HG03039 (cell line): Measurements from ENCODE around the gene MATN3.

Source experiments
- ATAC-seq: cut with Tn5 transposase; IDR thresholded peaks from one replicate; pipeline ENCODE4 v1.9.1; 2021; ENCODE audit warnings: mild to moderate bottlenecking, moderate library complexity; ENCODE audit not compliant: unreplicated experiment

The MATN3 gene

DNA sequence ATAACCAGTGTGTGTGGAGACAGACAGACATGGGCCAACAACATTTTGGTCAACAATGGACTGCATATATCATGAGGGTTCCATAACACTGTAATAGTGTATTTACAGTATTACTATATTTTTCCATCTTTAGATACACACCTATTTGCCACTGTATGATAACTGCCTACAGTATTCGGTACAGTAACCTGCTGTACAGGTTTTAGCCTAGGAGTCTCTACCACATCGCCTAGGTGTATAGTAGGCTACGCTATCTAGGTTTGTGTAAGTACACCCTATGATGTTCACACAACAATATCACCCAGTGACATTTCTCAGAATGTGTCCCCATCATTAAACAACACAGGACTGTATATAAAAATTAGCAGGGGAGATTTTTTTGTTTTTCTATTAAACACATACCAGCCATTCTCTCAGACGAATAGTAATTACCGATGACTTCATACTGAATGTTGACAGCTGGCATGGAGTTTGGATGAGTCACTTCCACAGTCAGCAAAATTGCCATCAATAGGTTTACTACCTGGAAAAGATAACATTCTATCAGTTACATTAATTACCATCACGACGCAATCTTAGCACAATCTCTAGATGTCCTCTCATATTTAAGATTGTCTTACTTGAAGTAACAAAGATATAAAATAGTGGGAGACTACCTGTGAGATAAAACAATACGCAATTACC, 28.2 kb upstream of the MATN3 start:
- no peak for ATAC-seq

DNA sequence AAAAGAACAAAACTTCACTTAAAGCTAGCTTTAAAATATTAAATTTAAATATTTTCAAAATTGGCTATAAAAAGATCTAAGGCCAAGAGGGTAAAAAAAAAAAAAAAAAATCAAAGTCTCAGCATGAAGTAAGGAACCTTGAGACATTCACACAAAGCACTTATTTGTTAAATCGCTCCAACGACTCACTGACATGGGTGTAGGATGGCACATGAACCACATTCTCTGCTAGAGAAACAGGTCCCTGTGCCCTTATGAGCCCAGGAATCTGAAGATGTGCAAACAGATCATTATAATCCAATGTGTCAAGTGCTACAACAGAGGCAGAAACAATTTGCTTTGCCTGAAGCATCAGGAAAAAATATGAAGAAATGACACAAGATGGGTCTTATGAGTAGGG, 25.2 kb upstream of the MATN3 start:
- no peak for ATAC-seq

DNA sequence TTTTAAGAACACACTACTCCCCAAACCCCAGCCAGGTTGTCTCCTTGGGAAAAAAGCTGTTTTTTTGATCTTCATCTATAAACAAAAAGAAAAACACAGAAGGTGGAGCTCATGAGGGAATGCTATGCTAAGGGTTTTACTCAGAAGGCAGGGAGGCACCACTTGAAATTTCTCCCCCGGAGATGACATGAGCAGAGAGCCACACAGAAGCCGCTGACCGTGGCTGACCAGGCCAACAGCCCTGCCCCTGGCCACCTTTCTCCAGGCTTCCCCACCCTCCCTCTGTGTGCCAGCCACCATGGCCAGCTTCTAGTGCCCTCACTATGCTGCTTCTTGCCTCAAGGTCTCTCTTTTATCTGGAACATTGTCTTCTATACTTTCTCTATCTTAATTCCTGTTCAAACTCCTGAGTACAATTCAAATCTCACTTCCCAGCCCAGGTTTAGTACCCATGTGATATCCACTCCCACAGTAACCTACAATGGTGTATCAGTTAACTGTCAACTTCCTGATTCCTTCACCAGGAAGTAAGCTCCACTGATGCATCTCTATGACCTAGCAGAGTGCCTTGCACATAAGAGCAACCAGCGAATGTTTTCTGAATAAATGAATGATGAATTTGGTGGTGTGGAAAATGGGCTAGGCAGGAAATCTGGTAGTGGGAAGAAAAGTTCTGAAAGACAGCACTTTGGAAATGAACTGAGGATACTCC, 23.6 kb upstream of the MATN3 start:
- no peak for ATAC-seq

DNA sequence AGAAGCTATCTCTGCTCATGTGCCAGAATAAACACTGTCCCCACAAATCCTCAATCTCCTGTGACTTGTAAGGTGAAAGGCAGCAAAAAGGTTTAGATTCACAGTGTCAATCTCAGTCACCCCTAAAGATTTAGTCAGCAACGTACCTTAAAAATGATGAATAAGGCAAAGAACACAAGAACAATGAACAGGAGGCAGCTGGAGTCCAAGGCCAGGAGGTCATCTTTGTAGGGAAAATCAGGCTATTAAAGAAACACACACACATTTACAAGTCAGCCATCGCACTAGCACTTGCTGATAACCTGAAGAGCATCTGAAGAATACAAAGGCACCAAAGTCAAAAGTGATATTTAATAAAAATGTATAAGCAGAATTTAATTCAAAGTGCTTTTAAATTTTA, 22.4 kb upstream of the MATN3 start:
- no peak for ATAC-seq

DNA sequence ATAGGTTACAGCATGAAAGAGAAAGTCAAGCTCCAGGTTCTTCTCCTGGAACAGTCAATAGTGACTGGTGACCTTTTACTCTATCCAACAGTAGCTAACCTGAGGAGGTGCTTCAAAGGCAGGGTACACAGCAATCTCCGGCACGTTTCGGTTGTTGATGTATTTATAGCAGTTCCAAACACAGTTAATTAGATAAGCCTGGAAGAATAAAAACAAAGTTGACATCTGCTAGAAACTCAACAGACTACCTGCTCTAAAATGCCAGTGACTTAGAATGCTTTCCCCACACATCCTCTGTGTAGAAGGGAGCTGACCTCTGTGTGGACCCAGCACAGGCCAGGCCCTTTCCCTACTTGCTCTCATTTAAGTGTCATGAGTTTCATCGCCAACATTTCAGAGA, 21.8 kb upstream of the MATN3 start:
- no peak for ATAC-seq

DNA sequence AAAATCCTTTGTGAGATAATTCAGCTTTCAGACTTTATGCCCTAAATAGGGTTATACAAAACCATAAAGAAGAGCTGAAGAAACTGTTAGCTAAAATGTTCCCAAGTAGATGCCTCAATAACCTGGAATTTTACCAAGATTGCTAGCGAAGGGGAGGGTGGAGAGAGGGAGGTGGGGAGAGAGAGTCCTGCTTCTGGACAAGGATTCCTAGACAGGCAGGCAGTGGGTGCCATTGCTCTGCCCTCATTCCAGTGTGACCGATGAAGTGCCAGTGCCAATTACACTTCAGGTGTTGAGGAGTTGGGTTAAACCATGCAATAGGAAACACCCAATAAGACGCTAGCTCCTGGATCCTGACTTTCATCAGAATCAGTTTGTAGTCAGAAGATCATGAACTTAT, 20.9 kb upstream of the MATN3 start:
- no peak for ATAC-seq

DNA sequence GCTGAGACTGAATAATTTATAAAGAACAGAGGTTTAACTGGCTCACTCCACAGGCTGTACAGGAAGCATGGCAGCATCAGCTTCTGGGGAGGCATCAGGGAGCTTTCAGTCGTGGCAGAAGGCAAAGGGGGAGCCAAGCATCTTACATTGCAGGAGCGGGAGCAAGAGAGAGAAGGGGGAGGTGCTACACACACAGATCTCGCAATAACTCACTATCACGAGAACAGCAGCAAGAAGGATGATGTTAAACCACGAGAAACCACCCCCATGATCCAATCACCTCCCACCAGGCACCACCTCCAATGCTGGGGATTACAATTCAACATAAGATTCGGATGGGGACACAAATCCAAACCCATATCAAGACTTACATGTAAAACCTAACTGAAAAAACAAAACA, 17.8 kb upstream of the MATN3 start:
- ATAC-seq = no peak

DNA sequence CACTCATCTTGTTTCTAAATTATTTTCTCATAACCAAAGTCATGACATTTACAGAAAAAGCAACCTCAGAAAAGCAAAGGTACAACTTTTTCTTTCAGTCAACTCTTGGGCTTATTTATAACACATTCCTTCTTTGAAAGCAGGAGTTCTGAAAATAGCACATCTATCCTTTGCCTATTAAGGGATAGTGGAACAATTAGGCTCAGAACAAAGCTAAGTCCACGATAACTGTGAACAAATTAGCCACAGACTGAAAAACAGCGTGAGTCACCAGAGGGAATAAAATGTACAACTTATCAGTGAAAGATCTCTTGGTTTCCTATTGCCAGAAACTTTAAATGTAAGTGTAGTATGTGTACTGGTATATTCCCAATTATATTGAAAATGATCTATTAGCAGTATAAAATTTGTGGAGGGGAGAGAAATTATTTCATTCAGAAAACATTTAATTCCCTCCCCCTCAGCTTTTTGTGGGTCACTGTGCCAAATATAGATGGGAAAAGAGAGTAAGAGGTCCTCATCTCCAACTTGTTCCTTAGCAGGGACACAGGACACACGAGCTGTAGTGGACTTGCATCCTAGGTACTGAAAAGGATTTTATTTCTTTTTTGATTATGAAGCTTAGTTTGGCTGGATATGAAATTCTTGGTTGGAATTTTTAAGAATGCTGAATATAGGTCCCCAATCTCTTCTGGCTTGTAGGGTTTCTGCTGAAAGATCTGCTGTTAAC, 15.4 kb upstream of the MATN3 start:
- no peak for ATAC-seq

DNA sequence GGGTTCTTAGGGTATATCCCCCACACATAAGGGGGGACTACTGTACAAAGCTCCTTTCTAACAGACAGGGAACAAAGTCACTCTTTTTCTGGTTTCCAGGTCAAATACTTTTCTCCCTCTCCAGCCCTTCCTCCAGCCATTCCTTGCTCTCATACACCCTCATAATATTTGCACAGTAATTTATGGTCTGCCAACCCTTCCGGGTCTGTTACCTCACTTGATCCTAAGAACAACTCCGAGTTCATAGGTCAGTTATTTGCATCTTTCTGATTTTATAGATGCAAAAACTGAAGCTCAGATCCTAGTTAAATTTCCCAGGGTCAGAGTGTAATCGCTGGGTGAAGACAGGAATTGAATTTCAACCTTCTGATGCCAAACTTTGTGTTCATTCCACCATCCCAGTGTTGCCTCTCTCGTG, 14.8 kb upstream of the MATN3 start:
- ATAC-seq = no peak

DNA sequence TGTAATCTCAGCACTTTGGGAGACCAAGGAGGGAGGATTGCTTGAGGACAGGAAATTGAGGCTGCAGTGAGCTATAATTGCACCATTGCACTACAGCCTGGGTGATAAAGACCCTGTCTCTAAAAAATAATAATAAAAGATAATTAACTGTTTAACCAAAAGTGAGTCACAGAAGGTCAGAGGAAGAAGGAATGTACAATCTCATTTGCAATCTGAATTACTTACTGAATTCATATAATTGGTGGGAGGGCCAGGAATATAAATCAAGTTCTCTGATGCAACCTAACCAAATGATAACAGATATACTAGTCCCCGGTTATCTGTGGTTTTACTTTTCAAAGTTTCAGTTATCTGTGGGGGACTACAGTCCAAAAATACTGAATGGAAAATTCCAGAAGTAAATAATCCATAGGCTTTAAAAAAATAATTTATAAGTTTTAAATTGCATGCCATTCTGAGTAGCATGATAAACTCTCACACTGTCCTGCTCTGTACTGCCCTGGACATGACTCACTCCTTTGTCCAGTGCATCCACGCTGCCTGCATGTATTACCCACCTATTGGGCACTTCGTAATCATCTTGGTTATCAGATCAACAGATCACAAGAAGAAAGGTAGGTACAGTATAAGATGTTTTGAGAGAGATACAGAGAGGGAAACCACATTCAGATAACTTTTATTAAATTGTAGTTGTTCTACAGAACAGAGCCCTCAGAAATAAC, 12.8 kb upstream of the MATN3 start:
- no peak for ATAC-seq

DNA sequence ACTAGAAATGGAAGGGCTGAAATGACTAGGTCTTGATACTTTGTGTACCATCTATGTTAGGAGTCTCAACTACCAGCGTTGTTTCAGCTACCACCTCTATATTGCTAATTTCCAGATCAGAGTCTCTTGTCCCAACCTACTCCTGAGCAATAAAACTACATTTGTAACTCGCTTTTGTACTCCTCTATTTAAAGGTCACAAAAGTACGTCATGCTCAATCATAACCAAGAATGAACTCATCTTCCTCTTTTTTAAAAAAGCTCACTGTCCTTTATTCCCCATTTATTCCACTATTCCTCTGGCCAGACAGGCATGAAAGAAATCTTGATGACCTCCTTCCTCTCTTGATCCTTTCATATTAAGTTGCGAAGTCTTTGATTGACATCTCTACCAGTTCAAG, 11.2 kb upstream of the MATN3 start:
- ATAC-seq = no peak

DNA sequence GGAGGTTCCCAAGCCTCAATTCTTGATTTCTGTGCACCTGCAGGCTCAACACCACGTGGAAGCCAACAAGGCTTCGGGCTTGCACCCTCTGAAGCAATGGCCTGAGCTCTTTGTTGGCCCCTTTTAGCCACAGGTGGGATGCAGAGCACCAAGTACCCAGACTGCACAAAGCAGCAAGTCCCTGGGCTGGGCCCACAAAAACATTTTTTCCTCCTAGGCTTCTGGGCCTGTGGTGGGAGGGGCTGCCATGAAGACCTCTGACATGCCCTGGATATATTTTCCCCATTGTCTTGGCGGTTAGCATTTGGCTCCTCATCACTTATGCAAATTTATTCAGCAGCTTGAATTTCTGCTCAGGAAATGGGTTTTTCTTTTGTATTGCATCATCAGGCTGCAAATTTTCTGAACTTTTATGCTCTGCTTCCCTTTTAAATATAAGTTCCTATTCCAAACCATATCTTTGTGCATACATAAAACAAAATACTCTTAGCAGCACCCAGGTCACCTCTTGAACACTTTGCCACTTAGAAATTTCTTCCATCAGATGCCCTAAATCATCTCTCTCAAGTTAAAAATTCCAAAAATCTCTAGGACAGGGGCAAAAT, 9.0 kb upstream of the MATN3 start:
- no peak for ATAC-seq

DNA sequence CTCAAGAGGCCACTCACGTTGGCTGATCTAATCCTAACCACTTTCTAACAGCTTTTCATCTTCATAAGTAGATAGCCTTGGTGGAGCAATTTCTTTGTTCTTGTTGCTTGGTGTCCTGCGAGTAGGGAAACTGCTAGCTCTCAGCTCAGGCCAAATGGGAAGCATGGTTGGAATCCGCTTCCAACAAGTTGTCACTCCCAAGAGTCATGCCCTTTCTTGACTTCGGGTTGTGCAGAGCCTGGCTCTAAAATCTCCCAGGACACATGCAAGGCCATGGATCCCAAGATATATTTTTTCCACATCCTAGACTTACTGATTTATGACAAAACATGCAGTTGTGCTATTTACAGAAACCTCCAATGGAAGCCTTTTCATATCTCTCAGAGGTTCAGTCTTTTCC, 7.3 kb upstream of the MATN3 start:
- ATAC-seq = no peak

DNA sequence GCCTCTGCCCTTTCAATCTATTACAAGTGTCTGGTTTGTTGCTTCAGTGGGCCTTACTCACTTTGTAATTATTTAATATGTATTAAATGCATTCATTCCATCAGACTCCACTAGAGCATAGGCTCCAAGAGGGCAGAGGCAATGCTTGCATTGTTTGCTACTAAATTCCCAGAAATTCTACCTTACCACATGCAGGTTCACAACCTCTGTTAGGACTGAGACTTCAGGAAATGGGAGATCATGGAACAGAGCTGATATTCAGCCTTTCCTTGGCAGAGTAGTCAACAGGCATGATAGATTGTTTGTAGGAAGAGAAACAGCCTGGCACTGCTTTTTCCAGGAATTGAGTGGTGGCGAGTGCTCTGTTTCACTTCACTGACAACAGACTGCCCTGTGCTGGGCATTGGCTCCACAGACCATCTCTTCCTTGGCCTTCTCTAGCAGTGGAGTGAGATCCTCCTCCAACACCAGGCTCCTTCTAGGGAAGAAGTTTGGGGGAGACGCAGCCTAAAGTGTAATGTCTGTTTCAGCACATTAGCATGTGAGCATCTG, 6.2 kb upstream of the MATN3 start:
- no peak for ATAC-seq

DNA sequence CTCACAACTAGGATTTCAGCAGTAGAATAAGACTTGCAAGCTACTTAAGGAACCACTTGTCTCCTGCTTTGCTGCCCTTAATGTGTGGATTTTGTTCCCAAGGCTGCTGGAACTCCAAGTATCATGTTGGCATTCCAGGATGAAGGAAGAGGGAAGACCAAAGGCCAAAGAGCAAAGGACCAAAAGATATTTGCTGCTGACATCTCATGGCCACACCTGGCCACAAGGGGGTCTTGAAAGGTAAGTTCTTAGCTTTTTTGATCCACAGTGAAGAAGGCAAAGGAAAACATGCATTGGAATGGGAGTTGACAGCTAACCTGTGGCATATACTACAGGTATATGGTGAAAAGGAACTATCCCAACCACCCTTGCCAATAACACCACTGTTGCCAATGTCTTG, 3.9 kb upstream of the MATN3 start:
- no peak for ATAC-seq

DNA sequence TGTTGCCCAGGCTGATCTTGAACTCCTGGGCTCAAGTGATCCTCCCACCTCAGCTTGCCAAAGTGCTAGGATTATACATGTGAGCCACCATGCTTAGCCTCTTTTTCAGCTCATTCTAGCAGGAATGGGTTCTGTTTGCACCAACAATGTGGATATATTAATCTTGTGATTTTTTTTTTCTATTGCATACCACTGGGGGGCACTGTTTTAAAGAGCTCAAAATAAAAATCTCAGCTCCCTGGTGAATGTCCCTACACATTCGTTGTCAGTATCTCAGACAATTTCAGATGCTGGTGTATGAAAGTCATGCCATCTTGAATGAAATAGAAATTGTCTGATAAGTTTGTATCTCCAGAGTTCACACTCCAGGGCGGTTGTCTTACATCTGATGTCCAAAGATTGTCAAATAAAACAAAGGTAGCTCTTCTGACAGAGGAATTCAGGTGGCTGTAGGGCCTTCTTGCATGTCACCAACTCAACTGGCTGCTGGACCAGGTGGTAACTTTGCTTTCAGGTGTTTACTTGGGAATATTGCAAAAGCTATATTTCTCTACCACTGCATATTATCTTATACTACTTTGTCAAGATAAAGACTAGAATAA, 3.1 kb upstream of the MATN3 start:
- no peak for ATAC-seq

DNA sequence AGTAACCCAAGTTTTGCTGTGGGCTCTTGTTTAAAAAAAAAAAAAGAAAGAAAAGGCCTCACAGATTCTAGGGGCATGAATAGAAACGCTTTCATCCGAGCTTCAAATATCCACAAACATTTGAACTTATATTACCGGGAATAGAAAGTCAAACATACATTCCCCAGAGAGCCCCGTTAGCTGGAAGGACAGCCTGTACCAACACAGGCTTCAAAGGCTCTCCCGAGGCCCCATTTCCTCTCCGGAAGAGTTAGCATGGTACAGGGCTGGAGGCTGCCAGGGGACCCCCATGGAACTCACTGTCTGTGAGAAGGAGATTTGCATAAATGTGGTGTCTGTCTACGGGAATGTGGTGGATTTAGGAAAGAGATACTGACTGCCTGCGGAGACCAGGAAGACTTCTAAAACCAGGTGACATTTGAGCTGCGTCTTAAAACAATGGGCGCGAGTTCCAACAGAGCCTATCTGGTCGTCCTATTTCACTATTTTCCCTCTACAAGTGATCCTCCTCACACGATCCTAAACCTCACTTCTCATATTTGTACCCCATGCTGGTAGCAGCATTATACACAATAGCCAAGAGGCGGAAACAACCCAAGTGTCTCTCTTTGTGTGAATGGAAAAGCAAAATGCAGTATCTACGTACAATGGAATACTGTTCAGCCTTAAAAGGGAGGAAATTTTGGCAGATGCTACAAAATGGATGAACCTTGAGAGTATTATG, 820 bp upstream of the MATN3 start:
- ATAC-seq = no peak

DNA sequence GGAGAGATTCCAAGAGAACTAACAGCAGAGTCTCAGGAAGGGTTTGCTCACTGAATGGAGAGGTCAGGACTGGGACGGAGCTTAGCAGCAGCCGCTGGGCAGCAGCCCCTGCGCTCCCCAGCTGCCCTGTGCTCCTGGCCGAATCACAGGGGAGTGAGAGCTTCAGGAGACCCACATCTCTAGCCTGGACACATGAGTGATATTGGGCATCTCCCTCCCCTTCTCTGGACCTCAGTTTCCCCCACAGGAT, 511 bp downstream of the MATN3 start:
- no peak for ATAC-seq

DNA sequence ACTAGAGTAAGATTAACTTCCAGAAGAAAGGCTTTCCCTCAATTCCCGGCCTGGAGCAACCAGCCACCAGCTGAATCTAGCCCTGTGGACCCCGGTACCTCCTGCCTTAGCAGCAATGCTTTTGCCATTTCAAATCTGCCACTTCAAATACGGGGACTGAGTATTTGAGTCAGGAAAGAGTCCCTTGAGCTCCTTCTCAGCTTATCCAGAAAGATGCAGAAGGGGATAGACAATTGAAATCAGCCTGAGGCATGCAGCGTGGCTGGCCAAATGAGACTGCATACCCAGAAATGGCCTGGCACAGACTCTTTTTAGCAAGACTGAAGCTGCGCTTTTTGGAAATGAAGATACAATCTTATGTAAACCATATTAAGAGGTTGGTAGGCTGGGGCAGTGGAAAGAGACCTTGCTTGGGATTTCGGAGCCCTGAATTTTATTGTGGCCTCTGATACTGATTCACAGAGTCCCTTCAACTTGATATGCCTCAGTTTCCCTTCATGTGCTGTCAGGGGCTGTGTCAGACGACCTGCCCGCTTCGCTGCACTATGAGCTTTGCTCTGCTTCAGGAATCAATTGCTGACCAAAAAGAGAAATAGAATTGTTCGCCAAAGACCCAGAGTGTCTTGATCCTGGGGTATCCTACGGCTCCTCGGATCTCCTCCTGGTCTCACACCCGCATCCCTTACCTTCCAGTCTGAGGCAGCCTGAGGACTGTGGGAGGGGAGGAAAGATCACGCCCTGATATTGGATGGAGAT, 1.0 kb downstream of the MATN3 start:
- ATAC-seq = no peak
